ENCODE measurements around the gene CTF1.

CTF1 gene

GRCh38 chr16:30910427-30911029 is 14.1 kb downstream of the CTF1 start:
- no peak for DNase-seq (ENCODE audit: low read depth in 2 of 2)

GRCh38 chr16:30912794-30913412 is 16.5 kb downstream of the CTF1 start:
- no peak for DNase-seq (ENCODE audit: low read depth in 2 of 2)

GRCh38 chr16:30914830-30915229 is 18.4 kb downstream of the CTF1 start:
- DNase-seq (ENCODE audit: low read depth in 2 of 2), result no peak

GRCh38 chr16:30918614-30919013 is 22.2 kb downstream of the CTF1 start:
- DNase-seq (ENCODE audit: low read depth in 2 of 2), result no peak

- no peak for DNase-seq (ENCODE audit: low read depth in 2 of 2)
Observed at GRCh38 chr16:30920891-30921290, 24.5 kb downstream of the CTF1 start.

GRCh38 chr16:30921459-30921747 is 25.0 kb downstream of the CTF1 start:
- DNase-seq (ENCODE audit: low read depth in 2 of 2), result no peak

GRCh38 chr16:30921748-30922419 is 25.5 kb downstream of the CTF1 start:
- peak; percentile 78 to 81 for DNase-seq (ENCODE audit: low read depth in 2 of 2)

GRCh38 chr16:30922420-30922959 is 26.1 kb downstream of the CTF1 start:
- DNase-seq (ENCODE audit: low read depth in 2 of 2), result peak; percentile 99

GRCh38 chr16:30922960-30923535 is 26.6 kb downstream of the CTF1 start:
- DNase-seq (ENCODE audit: low read depth in 2 of 2), result peak; percentile 100

- no peak for DNase-seq (ENCODE audit: low read depth in 2 of 2)
Observed at GRCh38 chr16:30923554-30924075, 27.2 kb downstream of the CTF1 start, which contains the start of gene FBXL19. Gene FBXL19, plus strand, starts transcription at chr16:30923572. Its CDS starts 2,183 bp downstream, at chr16:30925755.

GRCh38 chr16:30924076-30924912 is 27.9 kb downstream of the CTF1 start:
- no peak for DNase-seq (ENCODE audit: low read depth in 2 of 2)

- DNase-seq (ENCODE audit: low read depth in 2 of 2), result no peak
Observed at GRCh38 chr16:30924913-30925631, 28.7 kb downstream of the CTF1 start.

- no peak for DNase-seq (ENCODE audit: low read depth in 2 of 2)
Observed at GRCh38 chr16:30925632-30925987, 29.2 kb downstream of the CTF1 start.

GRCh38 chr16:30925995-30926811 is 29.8 kb downstream of the CTF1 start:
- DNase-seq (ENCODE audit: low read depth in 2 of 2), result no peak

GRCh38 chr16:30926937-30927788 is 30.7 kb downstream of the CTF1 start:
- DNase-seq (ENCODE audit: low read depth in 2 of 2), result no peak

GRCh38 chr16:30927789-30928378 is 31.5 kb downstream of the CTF1 start:
- no peak for DNase-seq (ENCODE audit: low read depth in 2 of 2)

GRCh38 chr16:30928390-30928789 is 32.0 kb downstream of the CTF1 start:
- DNase-seq (ENCODE audit: low read depth in 2 of 2), result no peak

GRCh38 chr16:30929167-30929566 is 32.8 kb downstream of the CTF1 start:
- DNase-seq (ENCODE audit: low read depth in 2 of 2), result no peak

GRCh38 chr16:30930160-30930571 is 33.8 kb downstream of the CTF1 start:
- DNase-seq (ENCODE audit: low read depth in 2 of 2), result no peak

Data from fibroblast of skin of left quadriceps (primary cell).